Ovary (tissue), 9 donors: Measurements from ENCODE around the gene BUD23. TPM values are rescaled to one million over a fixed set of nuclear protein-coding genes. Genes with fewer than 3 reads are reported as not detected.

Experiments used
- DNase-seq, 5 donors: peaks; one replicate each; pipeline ENCODE4 v3.0.0-alpha.2; 2019 to 2020
- H3K27ac ChIP-seq, 2 donors: fragments of 200-600 bp; one replicate each; pipeline versions ENCODE4 v1.5.1 to v1.8.0; 2019 to 2022
- H3K27me3 ChIP-seq: fragments of 200-600 bp; one replicate; pipeline ENCODE4 v1.8.0; 2022
- H3K36me3 ChIP-seq: fragments of 200-600 bp; sonication (generic); one replicate; pipeline ENCODE4 v1.5.1; 2019
- H3K4me1 ChIP-seq: one replicate; pipeline ENCODE4 v1.8.1; 2013; ENCODE audit warnings: mild to moderate bottlenecking, moderate library complexity; ENCODE audit not compliant: insufficient read depth
- H3K4me3 ChIP-seq: fragments of 200-600 bp; sonication (generic); one replicate; pipeline ENCODE4 v1.5.1; 2017
- H3K9me3 ChIP-seq, 2 donors: fragments of 200-600 bp in 1 of 2; sonication (generic) in 1 of 2; one replicate each; pipeline versions ENCODE4 v1.5.1 to v1.8.1; 2013 to 2019; ENCODE audit warnings: mild to moderate bottlenecking in 1 of 2, moderate library complexity in 1 of 2
- EP300 ChIP-seq: sonication (generic); formaldehyde crosslinking; IDR thresholded peaks from one replicate; pipeline ENCODE4 v1.6.1; 2017; ENCODE audit warnings: antibody characterized with exemption
- POLR2A ChIP-seq: fragments of 450-650 bp; IDR thresholded peaks from one replicate; pipeline ENCODE4 v1.6.1; 2017; ENCODE audit warnings: antibody characterized with exemption, mild to moderate bottlenecking, moderate library complexity
- WGBS, 3 donors: extraction: QIAGEN DNeasy Blood & Tissue Kit in 1 of 3; methylation state at CpG; one replicate each; pipeline versions ENCODE4 v1.1.5 to v1.1.7; 2013 to 2017; 5-methylcytosine and 5-hydroxymethylcytosine counted together
- intact Hi-C, 4 donors: fragments of 100-400 bp; cut with DNase I; formaldehyde crosslinking; loops; one replicate each; pipeline versions ENCODE4 v1.11.0 to v1.15.1; 2022 to 2023
- polyA plus RNA-seq, 2 donors: library from polyadenylated mRNA; stranded (reverse); fragments of 200-250 nt in 1 of 2; fragments of 350-450 nt in 1 of 2; fragmentation: Illumina TruSeq in 1 of 2; extraction: RNeasy Lipid Tissue Mini Kit (QIAGEN cat#74804) in 1 of 2; gene quantifications; one replicate each; pipeline ENCODE4 v1.2.3, GENCODE V29; 2013 to 2014
- total RNA-seq, 7 donors: library from RNA; depleted of rRNA in 2 of 7; stranded (reverse); fragments of >200 nt in 2 of 7; fragmentation: NEBNext Ultra II Directional in 3 of 7; extraction: Animal tissue kit (Norgen Biotek cat#: 25700) in 3 of 7; gene quantifications; one replicate each; pipeline versions ENCODE4 v1.1.0 to v1.2.4, GENCODE V29; 2016 to 2023
- TF ChIP-seq, protein P1 (sequence below), 3 donors: fragments of 450-650 bp in 2 of 3; fragments of 200-600 bp in 1 of 3; IDR thresholded peaks; one replicate each; pipeline versions ENCODE4 v1.5.1 to v1.8.0; 2016 to 2022; ENCODE audit warnings: antibody characterized with exemption in 3 of 3, mild to moderate bottlenecking in 1 of 3
- donor health status: DM: no; HTN: no; CAD: no; lungs with moderate emphysema.
- donor health status: DM: no; HTN: no; CAD: no.
- donor health status: Bipolar disorder and iron deficiency.
- donor health status: DM: yes; HTN: yes; CAD: no.
- donor health status: DM: no; HTN: no; CAD: no.
- donor health status: DM: yes; HTN: yes; CAD: no.

BUD23 gene
- total and polyA plus RNA-seq, 9 donors = 19.8 to 62.9 (median 52.3) TPM

DNA sequence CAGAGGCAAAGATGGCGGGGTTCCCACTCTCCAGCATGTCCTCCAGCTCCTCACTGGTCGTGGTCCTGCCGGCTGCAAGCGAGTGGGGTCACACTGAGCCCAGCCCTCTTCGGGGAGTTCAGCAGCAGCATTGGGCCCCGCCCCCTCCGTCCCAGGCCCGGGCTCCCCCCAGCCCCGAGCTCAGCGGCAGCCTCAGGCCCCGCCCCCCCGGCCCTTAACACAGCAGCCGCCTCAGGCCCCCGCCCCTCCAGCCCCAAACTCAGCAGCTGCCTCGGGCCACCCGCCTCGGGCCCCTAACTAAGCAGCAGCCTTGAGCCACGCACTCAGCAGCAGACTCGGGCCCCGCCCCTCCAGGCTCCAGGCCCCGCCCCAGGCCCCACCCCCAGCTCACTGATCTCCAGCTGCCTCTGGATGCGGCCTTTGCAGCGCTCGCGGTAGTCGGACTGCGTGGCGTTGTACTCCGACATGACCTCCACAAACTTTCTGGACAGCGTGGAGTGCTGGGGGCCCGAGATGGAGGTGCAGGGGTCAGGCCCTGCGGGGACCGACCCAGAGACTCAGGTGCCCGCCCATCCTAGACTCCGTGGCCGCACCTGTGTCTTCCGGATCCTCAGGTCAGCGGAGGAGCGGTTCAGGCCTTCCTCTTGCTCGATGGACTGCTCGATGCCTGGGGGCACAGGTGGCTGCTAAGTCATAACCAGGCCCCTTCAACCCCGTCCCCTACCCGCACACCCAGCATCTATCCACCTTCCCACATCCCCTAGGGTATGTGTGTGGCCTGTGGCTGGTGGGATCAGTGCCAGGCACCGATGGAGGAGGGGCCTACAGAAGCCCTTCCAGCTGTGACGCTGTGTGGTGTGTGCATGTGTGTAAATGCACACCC, 20.6 kb downstream of the BUD23 start:
- no peaks in the 10 kb centered on the region for H3K27me3 ChIP-seq
- H3K36me3 ChIP-seq = no peaks in the 10 kb centered on the region
- peak overlapping the region in 1 of 2 donors; percentile 73 for H3K27ac ChIP-seq
- TF ChIP-seq EP300 (no peak), POLR2A (no peak)
- TF ChIP-seq, protein P1, sequence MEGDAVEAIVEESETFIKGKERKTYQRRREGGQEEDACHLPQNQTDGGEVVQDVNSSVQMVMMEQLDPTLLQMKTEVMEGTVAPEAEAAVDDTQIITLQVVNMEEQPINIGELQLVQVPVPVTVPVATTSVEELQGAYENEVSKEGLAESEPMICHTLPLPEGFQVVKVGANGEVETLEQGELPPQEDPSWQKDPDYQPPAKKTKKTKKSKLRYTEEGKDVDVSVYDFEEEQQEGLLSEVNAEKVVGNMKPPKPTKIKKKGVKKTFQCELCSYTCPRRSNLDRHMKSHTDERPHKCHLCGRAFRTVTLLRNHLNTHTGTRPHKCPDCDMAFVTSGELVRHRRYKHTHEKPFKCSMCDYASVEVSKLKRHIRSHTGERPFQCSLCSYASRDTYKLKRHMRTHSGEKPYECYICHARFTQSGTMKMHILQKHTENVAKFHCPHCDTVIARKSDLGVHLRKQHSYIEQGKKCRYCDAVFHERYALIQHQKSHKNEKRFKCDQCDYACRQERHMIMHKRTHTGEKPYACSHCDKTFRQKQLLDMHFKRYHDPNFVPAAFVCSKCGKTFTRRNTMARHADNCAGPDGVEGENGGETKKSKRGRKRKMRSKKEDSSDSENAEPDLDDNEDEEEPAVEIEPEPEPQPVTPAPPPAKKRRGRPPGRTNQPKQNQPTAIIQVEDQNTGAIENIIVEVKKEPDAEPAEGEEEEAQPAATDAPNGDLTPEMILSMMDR (IDR thresholded peaks at IDR 0.05) = no peak
- H3K4me3 ChIP-seq = peak overlapping the region; percentile 28
- peaks cover 12% of the 10 kb centered on the region for H3K4me1 ChIP-seq
- peak; percentile 78 to 86 (median 80) for DNase-seq
- no peaks in the 10 kb centered on the region for H3K9me3 ChIP-seq
- intact Hi-C loops = no loop called here
- WGBS, 3 donors = 16 to 39% (median 27%) methylated on average over 28 to 45 of the region's 45 CpGs

DNA sequence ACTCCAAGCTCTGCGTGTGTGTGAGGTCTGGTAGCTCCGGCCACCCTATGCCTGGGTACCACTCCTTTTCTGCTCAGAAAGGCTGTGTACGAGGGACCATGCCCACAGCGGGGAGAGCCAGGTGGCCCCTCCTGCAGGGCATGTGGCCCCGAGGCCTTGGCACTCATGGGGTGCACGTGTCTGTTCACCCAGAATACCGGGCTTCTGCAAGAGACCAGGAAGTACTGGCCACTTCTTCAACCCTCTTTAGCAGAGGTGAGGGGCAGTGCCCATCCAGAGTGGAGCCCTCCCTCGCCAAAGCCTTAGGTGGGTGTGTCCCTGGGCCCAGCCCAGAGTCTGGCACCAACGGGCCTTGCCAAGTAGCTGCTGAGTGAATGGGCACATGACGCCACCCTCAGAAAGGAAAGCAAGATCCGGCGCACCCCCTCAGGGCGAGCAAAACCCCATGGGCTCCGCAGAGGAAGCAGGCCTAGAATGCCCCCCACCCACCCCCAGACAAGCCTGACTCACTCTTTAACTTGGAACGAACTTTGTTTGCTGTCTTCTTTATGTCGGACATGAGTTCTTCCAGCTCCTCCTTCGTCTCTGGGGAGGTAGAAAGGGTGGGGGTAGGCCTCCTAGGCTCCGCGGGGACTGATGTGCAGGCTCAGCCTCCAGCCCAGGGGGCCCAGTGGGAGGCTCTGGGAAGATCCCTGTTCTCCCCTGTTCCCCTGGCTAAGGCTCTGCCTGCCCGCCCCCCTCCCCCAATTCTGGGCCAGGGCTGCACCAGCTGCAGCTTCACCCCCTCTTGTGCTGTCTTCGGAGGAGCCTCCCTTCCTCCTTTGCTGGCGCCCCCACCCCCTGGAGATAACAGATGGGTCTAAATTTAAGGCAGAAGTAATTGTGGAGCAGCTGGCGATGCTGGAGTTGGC, 21.5 kb downstream of the BUD23 start:
- Histone ChIP-seq H3K9me3 (no peaks in the 10 kb centered on the region), H3K27me3 (no peaks in the 10 kb centered on the region), H3K36me3 (no peaks in the 10 kb centered on the region), H3K27ac (peak overlapping the region in 1 of 2 donors; percentile 73), H3K4me3 (no peak overlapping the region), H3K4me1 (peaks cover 12% of the 10 kb centered on the region)
- intact Hi-C loops = no loop called here
- DNase-seq = peak in 2 of 5 donors; percentile 41 to 55
- TF ChIP-seq EP300 = no peak
- TF ChIP-seq, protein P1 (IDR thresholded peaks at IDR 0.05) = no peak
- no peak for TF ChIP-seq POLR2A
- WGBS, 3 donors = 48 to 53% (median 52%) methylated on average over 22 to 23 of the region's 23 CpGs

DNA sequence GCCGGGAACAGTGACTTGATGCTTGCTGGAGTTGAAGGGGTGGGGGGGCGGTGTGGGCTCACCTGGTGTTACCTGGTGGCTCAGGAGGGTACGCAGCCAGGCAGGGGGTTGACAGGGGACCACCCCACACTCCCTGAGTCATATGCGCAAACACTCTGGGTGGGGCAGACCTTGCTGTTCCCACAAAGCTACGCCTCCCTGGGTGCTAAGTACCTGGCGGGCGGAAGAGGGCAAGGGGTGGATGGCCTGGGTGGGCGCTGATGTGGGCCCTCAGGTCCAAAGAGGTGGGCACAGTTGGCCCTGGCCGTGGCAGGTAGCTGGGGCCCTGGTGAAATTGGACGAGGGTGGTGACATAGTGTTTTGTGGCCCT, 22.1 kb downstream of the BUD23 start:
- no peak overlapping the region for H3K4me3 ChIP-seq
- DNase-seq = no peak
- TF ChIP-seq EP300 (no peak), POLR2A (no peak)
- TF ChIP-seq, protein P1 (IDR thresholded peaks at IDR 0.05) = no peak
- H3K27ac ChIP-seq = no peak overlapping the region
- peaks cover 12% of the 10 kb centered on the region for H3K4me1 ChIP-seq
- intact Hi-C loops = no loop called here
- H3K27me3 ChIP-seq = no peaks in the 10 kb centered on the region
- H3K9me3 ChIP-seq = no peaks in the 10 kb centered on the region
- WGBS, 3 donors = 87 to 92% (median 88%) methylated on average over 10 of the region's 10 CpGs
- no peaks in the 10 kb centered on the region for H3K36me3 ChIP-seq

DNA sequence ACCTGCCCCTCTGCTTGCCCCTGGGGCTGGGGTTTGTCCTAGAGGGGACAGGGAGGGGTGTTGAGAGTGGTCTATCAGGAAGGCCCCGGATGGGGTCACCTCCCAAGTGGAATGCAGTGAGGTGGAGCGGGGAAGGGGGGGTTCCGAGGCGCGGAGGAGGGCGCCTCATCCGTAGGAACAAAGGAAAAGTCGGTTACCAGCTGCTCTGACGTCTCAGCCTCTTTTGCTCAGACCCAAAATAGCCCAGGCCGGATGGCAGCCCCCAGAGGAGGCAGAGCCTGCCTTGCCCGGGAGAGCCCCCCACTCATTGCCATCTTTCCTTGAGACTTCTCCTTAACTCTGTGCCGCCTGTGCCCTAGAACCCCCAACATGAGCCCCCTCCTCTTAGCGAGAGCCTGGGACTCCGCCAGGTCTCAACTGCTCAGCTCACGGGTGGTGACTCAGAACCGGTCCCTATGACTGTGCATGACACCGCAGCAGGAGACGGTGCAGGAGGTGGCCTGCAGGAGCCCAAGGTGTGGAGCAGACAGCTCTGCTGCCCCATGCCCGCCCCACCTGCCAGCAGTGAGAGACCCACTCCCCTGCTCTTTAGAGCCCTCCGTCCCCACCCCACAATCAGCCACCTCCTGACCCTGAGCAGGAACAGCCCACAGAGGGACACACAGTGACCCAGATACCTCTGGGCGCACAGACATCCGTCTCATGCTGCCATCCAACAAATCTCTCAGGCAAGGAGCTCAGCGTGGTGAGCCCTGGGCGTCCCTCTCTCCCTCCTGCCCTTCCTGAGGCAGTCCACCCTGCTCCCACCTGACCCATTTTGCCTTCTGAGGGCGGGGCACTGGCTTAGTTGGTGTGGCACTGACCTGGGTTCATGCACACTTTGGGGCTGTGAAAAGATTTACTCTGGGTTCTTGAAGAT, 23.0 kb downstream of the BUD23 start:
- 82 to 88% (median 85%) methylated on average over 25 of the region's 25 CpGs for WGBS, 3 donors
- Histone ChIP-seq H3K4me3 (no peak overlapping the region), H3K4me1 (peaks cover 12% of the 10 kb centered on the region), H3K36me3 (no peaks in the 10 kb centered on the region), H3K9me3 (no peaks in the 10 kb centered on the region), H3K27me3 (no peaks in the 10 kb centered on the region), H3K27ac (no peak overlapping the region)
- DNase-seq = no peak
- TF ChIP-seq POLR2A (no peak), EP300 (no peak)
- TF ChIP-seq, protein P1 (IDR thresholded peaks at IDR 0.05) = no peak
- intact Hi-C loops = no loop called here
